Upper lobe of right lung (tissue), 1 donor: Measurements from ENCODE around the gene VRK1. TPM values are rescaled to one million over a fixed set of nuclear protein-coding genes. Genes with fewer than 3 reads are reported as not detected.

ENCODE experiments used
- ATAC-seq: fragments of 200-7000 bp; cut with Tn5 transposase; one replicate; pipeline ENCODE4 v1.9.1; 2020; ENCODE audit warnings: mild to moderate bottlenecking, moderate library complexity
- DNase-seq: peaks from one replicate; pipeline ENCODE4 v3.0.0-alpha.2; 2020
- H3K27ac ChIP-seq: fragments of 200-600 bp; one replicate; pipeline ENCODE4 v1.8.0; 2022
- H3K27me3 ChIP-seq: fragments of 200-600 bp; one replicate; pipeline ENCODE4 v1.8.0; 2022; ENCODE audit warnings: mild to moderate bottlenecking
- H3K36me3 ChIP-seq: fragments of 200-600 bp; one replicate; pipeline ENCODE4 v1.8.0; 2022
- H3K4me1 ChIP-seq: fragments of 200-600 bp; one replicate; pipeline ENCODE4 v1.8.0; 2022
- H3K4me3 ChIP-seq: fragments of 200-600 bp; one replicate; pipeline ENCODE4 v1.8.0; 2022; ENCODE audit warnings: mild to moderate bottlenecking
- H3K9me3 ChIP-seq: fragments of 200-600 bp; one replicate; pipeline ENCODE4 v1.8.0; 2022
- CTCF ChIP-seq: fragments of 200-600 bp; IDR thresholded peaks from one replicate; pipeline ENCODE4 v1.8.0; 2022; ENCODE audit warnings: antibody characterized with exemption
- intact Hi-C: fragments of 100-400 bp; cut with DNase I; formaldehyde crosslinking; loops from one replicate; pipeline ENCODE4 v1.11.0; 2022
- total RNA-seq: library from RNA; stranded (reverse); fragmentation: NEBNext Ultra II Directional; extraction: Animal tissue kit (Norgen Biotek cat#: 25700); gene quantifications from one replicate; pipeline ENCODE4 v1.2.1, GENCODE V29; 2021
- donor health status: DM: no; HTN: yes; CAD: no; lungs with severe emphysema.

The VRK1 gene
- total RNA-seq, 1 donor from 2014 or later = 10.2 TPM

GRCh38 chr14:96826818-96827217 is 29.6 kb downstream of the VRK1 start:
- H3K4me3 ChIP-seq = no peak overlapping the region
- TF ChIP-seq CTCF = no peak
- no peaks in the 10 kb centered on the region for H3K27me3 ChIP-seq
- DNase-seq = no peak
- no peaks in the 10 kb centered on the region for H3K9me3 ChIP-seq
- no peaks in the 10 kb centered on the region for H3K36me3 ChIP-seq
- no peak overlapping the region for H3K27ac ChIP-seq
- ATAC-seq = no peak
- no peaks in the 10 kb centered on the region for H3K4me1 ChIP-seq
- intact Hi-C loops = no loop called here

- DNase-seq = no peak
- intact Hi-C loops = no loop called here
- no peak for TF ChIP-seq CTCF
Measured at GRCh38 chr14:96827290-96827689, 30.1 kb downstream of the VRK1 start.

DNA sequence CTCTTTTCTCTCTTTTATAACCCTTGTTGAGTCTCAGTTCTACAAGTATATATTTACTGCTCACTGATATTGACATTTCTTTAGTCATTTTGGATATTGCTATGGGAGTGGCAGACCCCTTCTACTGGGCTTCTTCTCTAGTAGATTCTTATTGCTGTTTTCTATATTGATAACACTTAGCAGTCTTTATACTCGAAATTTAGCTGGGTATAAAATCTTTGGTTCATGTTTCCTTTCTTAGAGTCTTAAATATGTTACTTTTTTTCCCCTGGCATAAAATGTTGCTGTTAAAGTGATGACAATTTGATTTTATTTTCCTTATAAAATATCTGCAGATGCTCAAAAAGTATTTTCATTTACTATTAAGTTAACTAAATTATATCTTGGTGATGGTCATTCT is 32.6 kb downstream of the VRK1 start:
- Histone ChIP-seq H3K36me3 (no peaks in the 10 kb centered on the region), H3K27me3 (no peaks in the 10 kb centered on the region), H3K4me1 (no peaks in the 10 kb centered on the region), H3K4me3 (no peak overlapping the region), H3K27ac (no peak overlapping the region), H3K9me3 (no peaks in the 10 kb centered on the region)
- no peak for DNase-seq
- TF ChIP-seq CTCF = no peak
- ATAC-seq = no peak
- intact Hi-C loops = no loop called here

More at GRCh38 chr14:96827290-96827689, 30.1 kb downstream of the VRK1 start:
- ATAC-seq = no peak
- H3K9me3 ChIP-seq = no peaks in the 10 kb centered on the region
- no peaks in the 10 kb centered on the region for H3K4me1 ChIP-seq
- no peaks in the 10 kb centered on the region for H3K27me3 ChIP-seq
- no peak overlapping the region for H3K27ac ChIP-seq
- H3K36me3 ChIP-seq = no peaks in the 10 kb centered on the region
- H3K4me3 ChIP-seq = no peak overlapping the region

DNA sequence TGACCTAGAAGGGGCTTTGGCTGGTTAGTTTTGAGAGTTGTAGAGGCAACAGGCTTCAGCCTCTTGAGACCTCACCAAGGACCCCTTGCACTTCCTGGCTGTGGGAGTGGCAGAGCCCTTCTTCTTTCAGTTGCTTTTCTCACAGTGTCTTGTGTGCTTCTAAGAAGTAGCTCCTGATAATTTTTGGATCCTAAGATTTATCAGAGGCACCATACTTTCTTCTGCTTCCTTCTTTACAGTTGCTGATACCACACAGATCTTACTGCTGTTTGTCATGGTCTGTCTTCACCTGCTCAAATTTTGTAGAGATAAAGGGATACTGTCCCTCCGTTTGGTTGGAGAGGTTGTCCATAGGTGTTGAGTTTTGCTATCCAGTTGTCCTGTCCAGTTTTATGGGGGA is 33.8 kb downstream of the VRK1 start:
- ATAC-seq (no peak), DNase-seq (no peak)
- intact Hi-C loops = no loop called here
- Histone ChIP-seq H3K36me3 (peaks cover 4% of the 10 kb centered on the region), H3K4me3 (no peak overlapping the region), H3K9me3 (no peaks in the 10 kb centered on the region), H3K4me1 (no peaks in the 10 kb centered on the region), H3K27ac (no peak overlapping the region), H3K27me3 (no peaks in the 10 kb centered on the region)
- TF ChIP-seq CTCF = no peak

GRCh38 chr14:96832351-96832750 is 35.2 kb downstream of the VRK1 start:
- ATAC-seq (no peak), DNase-seq (no peak)
- Histone ChIP-seq H3K27me3 (no peaks in the 10 kb centered on the region), H3K4me1 (no peaks in the 10 kb centered on the region), H3K27ac (no peak overlapping the region), H3K9me3 (no peaks in the 10 kb centered on the region), H3K4me3 (no peak overlapping the region), H3K36me3 (peaks cover 7% of the 10 kb centered on the region)
- intact Hi-C loops = no loop called here
- TF ChIP-seq CTCF = no peak

- ATAC-seq (no peak), DNase-seq (no peak)
- Histone ChIP-seq H3K4me3 (no peak overlapping the region), H3K36me3 (peaks cover 7% of the 10 kb centered on the region), H3K27ac (no peak overlapping the region), H3K4me1 (no peaks in the 10 kb centered on the region), H3K9me3 (no peaks in the 10 kb centered on the region), H3K27me3 (no peaks in the 10 kb centered on the region)
- intact Hi-C loops = no loop called here
- TF ChIP-seq CTCF = no peak
Measured at GRCh38 chr14:96838449-96838848, 41.3 kb downstream of the VRK1 start.
